ENCODE data around the gene MEGF6.

DNA sequence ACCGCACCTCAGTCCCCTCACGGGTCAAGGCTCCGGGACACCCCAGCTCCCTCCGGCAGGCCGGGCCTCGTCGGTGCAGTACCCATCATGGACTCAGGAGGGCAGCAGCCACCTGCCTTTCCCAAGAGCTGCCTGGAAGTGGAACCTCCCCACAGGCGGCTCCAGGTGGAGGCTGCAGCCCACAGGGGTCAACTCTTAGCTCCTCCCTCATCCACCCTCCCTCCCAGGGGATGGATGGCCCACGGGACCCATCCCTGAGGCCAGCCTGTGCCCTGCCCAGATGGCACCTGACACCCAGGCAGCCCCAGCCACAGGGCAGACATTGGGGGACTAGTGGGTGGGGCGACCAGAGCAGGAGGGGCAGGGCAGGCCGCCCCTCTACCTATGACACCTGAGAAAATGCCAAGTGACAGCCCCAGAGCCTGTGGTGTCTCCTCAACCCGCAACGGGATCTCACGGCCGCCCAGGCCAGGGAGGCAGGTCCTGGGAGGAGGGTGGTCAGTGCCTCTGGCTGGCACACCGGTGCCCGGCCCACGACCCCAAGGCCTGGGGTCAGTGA lies 158.0 kb downstream of the MEGF6 start:
- TF ChIP-seq, protein P1, sequence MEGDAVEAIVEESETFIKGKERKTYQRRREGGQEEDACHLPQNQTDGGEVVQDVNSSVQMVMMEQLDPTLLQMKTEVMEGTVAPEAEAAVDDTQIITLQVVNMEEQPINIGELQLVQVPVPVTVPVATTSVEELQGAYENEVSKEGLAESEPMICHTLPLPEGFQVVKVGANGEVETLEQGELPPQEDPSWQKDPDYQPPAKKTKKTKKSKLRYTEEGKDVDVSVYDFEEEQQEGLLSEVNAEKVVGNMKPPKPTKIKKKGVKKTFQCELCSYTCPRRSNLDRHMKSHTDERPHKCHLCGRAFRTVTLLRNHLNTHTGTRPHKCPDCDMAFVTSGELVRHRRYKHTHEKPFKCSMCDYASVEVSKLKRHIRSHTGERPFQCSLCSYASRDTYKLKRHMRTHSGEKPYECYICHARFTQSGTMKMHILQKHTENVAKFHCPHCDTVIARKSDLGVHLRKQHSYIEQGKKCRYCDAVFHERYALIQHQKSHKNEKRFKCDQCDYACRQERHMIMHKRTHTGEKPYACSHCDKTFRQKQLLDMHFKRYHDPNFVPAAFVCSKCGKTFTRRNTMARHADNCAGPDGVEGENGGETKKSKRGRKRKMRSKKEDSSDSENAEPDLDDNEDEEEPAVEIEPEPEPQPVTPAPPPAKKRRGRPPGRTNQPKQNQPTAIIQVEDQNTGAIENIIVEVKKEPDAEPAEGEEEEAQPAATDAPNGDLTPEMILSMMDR (optimal IDR thresholded peaks at IDR 0.05 in 1 of 3, IDR thresholded peaks at IDR 0.05 in 1 of 3, conservative IDR thresholded peaks at IDR 0.05 in 1 of 3; ENCODE audit: extremely low read depth in 1 of 3, insufficient read depth in 2 of 3, low read length in 3 of 3): peak in 2 of 3 experiments; percentile 93 to 98
- no peak for TF ChIP-seq EZH2 (IDR thresholded peaks at IDR 0.05; ENCODE audit: low read length)
